Activated CD8-positive, alpha-beta memory T cell treated with anti-CD3 and anti-CD28 coated beads, Interleukin-2, amount 50 U/mL, for 1 hour (primary cell): ENCODE results near the gene ZIC2.

Experiments used
- DNase-seq: peaks from one replicate; pipeline ENCODE4 v3.0.0-alpha.2; 2020; ENCODE audit errors: extremely low read depth

Gene ZIC2

DNA sequence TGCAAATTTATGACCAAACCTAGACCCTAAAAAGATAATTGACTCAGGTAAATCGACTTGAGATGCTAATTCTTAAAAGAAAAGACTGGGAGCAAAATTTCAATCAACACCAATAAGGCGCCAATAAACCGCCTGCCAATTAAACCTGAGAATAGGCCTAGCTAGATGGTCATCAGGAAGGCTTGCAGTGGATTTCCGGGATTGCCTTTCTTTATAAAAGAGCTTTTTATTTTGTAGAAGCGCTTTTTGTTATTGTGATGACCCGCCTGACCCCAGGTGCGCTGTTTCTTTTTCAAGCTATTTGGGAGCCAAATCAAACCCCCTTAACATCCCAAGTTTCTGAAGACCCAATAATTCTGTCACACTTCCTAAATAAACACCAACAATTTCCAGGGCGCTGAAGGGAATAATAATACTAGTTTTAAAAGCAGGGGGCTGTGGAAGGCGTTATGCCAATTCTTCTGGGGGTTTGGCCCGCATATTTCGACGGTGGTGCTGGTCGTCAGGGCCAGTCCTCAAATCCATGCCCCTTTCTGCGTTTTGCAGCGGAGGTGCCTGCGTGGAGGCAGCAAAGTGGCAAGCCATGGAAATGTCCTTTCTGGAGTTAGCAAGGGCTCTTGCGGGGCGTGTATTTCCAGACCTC lies 7.2 kb upstream of the ZIC2 start:
- DNase-seq = no peak

DNA sequence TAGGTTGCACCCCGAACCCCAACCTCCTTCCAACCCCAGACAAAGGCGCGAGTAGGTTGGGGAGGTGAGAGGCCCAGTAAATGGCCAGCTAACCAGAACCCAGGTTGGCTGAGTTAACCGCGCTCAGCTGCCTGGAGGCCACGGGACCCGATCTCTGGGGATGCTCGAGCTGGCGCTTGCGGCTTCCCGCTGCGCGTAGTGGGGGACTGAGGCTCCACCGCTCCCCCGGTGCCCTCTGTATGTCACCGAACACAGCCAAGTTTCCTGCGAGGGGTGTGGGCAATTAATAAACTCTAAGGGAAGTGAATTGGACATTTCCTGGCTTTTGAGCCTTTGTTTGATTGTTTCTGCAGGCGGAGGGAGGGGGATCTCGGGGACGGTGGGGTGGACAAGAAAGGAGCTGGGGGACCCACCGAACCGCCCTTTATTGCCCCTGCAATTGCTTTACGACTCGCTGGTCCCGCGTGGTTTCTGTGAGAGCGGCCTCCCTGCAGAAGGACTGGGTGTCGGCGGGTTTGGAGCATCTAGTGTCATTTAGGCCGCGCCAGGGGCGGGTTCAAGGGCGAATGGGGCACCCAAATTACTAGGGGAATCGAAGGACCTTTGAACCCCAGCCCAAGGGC lies 6.5 kb upstream of the ZIC2 start:
- DNase-seq = no peak

DNA sequence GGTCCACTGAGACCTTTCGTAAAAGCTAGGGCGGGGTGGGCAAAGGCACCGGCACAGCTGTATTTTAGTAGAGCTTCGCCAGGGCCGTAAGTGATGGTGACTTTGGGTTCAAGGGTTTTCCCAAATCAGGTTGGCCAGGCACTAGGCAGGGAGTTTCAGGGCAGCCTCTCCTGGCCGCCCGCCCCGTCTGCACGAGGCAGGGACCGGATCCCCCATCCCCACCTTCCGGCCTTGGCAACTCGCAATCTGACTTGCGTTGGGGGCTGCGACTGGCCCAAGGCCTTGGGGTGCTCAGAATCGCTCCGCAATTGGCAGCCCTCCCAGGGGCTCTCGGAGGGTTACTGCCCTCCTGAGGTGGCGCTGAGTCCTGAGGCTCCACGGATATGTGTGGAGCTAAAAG lies 6.0 kb upstream of the ZIC2 start:
- no peak for DNase-seq

DNA sequence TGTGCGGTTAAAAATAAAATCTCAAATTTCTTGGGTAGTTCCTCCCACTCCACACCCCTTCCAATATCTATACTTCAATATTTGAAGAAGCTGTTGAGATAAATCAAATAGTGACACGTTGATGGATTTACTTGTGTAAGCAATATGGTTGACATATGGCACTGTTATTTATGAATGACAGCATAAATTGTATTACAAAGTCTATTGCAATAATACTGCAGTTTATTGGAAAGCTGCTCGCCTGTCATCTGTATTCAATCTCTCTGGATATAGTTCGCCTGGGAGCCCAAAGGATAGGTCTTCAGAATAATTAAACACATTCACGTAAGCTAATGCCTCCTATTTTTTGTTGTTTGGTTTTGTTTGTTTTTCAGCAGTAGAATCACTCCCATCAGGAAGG lies 5.0 kb upstream of the ZIC2 start:
- no peak for DNase-seq

DNA sequence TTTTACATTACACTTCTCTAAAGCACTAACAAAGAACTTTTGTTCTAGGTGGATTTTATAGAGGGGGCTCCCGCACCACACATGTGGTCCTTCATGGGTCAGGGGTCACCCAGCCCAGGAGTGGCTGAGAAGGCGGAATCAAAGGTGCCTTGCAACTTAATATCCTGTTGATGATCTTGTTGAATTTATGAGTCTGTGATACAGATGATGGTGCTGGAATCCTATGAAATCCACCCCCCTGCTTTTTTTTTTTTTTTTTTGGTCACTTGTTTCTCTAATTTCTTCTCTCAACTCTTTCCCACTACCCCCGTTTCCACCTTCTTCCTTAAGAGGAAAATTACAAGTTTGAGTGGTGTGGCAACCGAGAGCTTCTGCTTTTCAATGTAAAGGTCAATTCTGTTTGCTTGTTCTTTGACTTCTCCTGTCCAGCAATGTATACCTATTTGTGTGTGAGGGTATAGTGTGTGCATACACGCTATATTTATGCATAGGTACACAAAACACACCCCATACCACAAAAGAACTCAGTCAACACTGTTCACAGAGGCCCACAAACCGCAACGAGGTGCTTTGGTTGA lies 4.2 kb upstream of the ZIC2 start:
- no peak for DNase-seq

DNA sequence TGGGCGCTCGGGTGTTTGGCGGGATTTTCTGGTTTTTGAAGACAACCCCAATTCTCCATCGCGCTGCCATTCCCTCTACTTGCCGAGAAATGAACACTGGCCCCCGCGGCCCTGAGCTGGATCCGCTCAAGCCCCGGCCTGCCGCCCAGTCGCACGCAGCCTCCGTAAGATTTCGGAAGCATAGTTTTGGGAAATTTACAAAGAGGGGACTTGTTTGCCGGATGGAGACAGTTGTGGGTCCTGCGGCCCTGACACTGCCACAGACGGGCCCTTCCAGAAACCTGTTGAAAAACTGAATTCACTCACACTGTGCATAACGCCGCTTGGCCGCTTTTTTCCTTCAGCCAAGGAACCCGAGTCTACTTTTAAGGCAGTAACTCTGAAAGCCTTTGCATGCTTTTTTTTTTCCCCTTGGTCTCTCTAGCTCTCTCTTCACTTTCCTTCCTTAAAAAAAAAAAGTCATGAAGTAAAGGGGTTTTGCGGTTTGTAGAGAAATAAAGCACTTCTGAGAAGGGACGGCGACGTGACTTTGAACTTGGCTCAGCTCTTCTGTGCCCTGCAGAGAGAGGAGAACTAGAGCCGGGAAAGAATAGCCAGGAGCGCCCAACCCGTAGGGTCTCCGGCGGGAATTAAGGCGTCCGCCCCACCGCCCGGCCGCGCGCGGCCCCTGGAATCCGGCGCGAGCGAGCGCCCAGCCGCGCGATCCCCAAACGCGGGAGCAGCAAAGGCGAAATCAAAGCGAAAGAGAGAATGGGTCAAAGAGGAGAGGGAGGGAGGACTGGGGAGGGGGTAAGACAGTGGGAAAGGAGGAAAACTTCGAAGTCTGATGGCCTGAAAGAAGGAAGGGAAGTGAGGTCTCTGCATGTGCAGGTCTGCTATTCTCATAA lies 3.4 kb upstream of the ZIC2 start:
- DNase-seq = no peak

DNA sequence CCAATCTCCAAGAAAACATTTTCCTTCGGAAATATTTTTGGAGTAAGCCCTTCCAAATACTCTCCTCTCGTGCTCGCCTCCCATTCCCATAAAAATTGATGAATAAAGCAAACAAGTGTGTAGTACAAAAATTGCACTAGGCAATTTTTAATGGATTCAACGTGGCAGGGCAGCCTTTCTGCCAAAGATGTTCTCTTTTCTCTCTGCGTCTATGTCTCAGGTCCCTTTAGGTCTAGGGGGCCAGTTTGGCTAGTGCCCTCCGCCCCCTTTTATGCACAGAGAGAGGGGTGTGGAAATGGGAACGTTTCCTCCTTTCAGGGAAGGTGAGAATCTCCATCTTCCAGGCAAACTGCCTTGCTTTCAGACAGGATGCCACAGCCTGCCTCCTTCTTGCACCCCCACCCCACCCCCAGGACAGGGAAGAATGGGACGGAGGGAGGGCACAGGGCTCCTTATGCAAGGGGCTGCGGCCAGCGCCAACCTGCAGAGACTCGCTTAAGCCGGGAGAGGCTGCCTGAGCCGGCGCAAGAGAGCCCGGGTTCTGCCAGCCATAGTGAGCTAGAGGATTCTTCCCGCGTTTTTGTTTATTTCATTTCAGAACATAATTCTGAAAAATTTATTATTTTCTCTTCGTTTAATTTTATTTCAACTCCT lies 2.7 kb upstream of the ZIC2 start:
- DNase-seq = no peak

DNA sequence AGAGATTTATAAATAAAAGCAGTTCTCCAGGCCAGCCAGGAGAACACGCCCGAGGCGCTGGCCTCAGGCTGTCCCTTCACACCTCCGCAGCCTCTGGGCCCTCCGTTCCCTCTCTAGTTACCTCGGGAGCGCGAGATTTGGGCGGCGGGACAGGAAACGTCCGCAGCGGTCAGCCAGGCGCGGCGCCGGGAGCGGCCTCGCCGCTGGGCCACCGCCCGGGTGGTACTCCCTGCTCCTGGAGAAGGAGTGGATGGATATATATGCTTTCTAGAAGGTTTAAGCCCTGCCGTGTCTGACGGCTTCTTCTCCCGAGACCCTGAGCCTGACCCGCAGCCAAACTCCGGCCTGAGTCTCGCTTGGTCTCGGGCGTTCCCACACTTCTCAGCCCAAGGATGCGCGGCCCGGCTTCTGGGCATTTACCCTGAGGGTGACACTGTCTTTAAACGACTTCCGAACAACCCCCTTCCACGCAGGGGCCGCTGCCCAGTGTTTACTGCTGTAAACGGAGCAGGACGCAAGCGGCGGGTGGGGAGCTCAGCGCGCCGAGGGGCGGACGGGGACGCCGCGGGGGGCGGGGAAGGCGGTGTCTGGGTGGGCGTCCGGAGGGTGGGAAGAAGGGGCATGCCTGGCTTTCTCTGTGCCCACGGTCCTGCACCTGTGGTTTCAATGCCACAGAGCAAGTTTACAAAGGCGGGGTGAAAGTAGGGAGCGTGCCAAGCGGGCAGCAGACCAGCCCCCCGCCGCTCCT lies 2.0 kb upstream of the ZIC2 start:
- DNase-seq = no peak

DNA sequence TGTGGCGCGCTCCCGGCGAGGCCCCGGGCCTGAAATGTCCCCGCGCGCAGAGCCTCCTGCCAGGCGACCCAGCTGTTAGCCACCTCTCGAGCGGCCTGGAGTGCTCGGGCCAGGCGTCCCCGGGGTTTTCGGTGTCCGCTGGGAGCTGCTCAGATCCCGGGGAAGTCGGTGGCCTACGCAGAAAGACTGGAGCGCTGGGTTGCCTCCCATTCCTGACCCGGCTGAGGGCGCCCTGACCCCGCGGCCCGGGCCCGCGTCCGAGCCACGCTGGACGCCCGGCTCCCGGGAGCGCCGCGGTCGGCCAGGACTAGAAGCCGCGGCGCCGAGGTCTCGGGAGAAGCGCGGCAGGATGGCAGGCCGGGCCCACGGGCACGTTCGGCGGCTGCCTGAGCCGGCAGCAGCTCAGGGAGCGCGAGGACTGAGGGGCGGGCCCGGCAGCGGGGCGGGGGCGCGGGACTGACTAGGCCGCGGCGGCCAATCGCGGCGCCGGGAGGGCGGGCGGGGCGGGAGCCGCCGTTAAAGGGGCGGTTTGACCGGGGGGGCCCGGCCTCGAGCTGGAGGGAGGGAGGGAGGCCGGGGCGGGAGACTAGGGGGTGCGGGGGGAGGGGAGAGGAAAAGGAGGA lies 1.3 kb upstream of the ZIC2 start:
- no peak for DNase-seq

DNA sequence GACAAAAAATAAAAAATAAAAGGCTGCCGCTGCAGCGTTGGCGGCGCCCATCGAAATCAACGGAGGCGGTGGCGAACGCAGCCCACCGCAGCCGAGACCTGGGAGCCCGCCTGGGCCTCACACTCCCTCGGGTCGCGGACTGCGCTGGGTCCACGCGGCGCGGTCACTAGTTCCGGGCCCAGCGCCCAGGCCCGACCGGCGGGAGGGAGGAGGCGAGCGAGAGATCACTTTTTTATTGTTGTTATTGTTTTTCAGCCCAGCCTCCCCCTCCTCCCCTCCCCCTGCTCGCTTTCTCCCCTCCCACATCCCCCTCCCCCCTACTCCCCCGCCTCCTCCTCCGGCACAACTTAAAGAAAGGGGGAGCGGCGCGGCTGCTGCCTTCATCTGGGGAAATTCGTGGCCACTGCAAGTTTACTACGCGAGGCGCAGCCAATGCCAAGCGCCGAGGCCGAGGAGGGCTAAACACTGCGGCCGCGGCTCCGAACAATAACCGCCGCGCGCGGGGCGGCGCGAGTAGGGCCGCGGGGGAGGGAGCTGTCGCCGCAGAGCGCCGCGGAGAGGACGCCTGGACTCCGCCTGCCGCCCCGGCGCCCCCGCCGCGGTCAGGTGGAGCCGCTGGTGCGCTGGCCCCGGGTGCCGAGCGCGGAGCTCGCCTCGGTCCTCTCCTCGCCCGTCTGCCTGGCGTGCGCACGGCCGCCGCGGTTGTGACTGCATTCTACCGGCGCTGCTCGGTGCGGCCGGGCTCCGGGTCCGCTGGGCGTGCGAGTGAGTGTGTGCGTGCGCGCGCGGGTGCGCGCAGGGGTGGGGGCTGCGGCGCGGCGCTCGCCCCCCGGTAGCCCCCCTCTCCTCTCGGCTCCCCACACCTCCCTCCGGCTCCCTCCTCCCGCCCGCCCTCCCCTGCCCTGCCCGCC lies 505 bp upstream of the ZIC2 start:
- DNase-seq = no peak

DNA sequence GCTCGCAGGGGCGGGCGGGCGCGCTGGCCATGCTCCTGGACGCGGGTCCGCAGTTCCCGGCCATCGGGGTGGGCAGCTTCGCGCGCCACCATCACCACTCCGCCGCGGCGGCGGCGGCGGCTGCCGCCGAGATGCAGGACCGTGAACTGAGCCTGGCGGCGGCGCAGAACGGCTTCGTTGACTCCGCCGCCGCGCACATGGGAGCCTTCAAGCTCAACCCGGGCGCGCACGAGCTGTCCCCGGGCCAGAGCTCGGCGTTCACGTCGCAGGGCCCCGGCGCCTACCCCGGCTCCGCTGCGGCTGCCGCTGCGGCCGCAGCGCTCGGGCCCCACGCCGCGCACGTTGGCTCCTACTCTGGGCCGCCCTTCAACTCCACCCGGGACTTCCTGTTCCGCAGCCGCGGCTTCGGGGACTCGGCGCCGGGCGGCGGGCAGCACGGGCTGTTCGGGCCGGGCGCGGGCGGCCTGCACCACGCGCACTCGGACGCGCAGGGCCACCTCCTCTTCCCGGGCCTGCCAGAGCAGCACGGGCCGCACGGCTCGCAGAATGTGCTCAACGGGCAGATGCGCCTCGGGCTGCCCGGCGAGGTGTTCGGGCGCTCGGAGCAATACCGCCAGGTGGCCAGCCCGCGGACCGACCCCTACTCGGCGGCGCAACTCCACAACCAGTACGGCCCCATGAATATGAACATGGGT lies 599 bp downstream of the ZIC2 start:
- no peak for DNase-seq

DNA sequence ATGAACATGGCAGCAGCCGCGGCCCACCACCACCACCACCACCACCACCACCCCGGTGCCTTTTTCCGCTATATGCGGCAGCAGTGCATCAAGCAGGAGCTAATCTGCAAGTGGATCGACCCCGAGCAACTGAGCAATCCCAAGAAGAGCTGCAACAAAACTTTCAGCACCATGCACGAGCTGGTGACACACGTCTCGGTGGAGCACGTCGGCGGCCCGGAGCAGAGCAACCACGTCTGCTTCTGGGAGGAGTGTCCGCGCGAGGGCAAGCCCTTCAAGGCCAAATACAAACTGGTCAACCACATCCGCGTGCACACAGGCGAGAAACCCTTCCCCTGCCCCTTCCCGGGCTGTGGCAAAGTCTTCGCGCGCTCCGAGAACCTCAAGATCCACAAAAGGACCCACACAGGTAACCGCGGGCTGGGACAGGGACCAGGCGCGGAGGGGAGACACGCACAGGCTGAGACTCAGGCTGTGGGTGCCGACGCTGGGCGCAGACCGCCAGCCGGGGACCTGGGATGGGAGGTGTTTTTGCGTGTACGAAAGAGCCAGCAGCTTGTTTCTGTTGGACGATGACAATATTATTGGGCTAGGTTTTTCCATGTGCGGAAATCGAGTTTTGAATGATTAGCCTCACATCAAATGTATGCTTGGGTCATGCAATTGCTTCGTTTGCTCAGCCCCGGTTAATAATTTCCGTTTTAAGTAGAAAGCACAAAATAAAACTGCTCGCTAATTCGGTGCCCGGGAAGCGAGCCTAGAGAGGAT lies 1.3 kb downstream of the ZIC2 start:
- DNase-seq = no peak

DNA sequence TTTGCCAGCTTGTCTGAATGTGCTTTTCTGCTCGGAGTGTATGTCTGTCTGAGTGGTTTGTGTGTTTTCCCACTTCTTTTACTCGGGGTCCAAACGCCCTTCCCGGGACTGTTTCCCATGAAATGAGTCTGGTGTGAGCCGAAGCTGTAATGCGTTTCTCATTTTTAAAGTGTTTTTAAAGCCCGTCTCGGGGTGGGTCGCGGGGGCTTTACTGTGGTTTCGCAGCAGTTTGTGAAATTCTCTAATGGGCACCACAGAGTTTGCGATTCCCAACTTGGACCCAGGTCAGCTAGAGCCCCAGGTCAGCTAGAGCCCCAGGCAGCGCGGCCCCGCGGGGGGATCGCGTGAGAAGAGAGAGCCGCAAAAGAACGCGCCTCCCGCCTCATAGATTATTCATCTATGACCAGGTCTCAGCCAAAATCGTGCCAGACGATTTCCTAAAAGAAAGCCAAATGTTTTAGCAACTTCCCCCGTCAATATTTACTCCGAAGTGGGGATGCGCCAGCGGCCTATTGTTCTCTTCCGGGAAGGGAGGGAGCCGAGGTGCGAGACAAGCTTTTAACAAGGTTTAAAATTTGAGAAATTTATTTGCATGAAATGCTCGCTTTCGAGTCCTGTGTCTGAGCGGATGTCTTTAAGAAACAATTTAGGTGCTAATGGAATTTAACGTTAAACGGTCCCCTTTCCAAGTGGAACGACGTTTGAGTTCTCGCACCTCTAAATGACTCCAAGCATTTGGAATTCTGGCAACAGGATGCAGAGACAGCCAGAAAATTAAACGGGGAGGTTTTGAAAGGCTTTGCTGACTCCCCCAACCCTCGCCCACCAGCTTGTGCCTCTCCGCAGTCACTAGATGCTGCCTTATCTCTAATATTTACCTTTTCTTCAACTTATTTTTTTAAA lies 2.2 kb downstream of the ZIC2 start:
- no peak for DNase-seq

DNA sequence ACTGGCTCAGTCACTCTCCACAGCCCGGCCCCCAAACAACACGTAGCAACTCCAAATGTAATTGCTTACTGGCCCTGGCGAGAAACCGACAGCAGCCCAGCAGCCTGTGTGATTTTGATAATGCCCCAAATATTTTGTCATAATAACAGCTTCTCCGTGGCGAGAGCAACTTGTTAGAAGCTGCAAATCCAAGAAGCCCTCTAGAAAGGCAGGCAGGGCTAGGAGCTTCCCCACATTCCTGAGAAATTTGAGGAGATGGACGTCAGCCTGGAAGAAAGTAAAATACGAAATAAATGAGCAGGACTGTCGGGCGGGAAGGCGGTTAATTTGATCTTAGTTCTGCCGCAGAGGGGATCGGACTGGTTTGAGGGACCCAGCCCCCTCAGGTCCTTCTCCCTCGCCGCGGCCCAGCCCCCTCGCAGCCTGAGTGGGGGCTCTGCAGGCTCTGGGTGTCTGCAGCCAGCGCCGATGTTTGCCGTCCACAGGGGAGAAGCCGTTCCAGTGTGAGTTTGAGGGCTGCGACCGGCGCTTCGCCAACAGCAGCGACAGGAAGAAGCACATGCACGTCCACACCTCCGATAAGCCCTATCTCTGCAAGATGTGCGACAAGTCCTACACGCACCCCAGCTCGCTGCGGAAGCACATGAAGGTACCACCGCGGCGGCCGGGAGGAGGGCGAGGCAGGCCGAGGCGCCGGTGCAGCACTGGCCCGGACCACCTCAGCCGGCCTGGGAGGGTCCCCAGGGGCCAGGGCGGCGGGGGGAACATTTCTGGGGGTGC lies 3.1 kb downstream of the ZIC2 start:
- no peak for DNase-seq

DNA sequence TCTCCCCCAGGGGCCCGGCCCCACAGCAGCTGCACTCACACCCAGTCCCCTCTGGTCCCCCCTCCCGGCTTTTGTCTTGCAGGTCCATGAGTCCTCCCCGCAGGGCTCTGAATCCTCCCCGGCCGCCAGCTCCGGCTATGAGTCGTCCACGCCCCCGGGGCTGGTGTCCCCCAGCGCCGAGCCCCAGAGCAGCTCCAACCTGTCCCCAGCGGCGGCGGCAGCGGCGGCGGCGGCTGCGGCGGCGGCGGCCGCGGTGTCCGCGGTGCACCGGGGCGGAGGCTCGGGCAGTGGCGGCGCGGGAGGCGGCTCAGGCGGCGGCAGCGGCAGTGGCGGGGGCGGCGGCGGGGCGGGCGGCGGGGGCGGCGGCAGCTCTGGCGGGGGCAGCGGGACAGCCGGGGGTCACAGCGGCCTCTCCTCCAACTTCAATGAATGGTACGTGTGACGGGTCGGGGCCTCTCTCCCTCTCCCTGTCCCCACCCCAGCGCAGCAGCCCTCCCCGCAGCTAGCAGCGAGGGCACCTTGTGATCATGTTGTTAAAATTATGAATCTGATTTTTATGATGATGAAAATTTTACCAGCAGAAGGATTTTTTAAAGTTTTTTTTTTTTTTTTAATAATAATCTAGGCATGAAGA lies 3.8 kb downstream of the ZIC2 start:
- no peak for DNase-seq

DNA sequence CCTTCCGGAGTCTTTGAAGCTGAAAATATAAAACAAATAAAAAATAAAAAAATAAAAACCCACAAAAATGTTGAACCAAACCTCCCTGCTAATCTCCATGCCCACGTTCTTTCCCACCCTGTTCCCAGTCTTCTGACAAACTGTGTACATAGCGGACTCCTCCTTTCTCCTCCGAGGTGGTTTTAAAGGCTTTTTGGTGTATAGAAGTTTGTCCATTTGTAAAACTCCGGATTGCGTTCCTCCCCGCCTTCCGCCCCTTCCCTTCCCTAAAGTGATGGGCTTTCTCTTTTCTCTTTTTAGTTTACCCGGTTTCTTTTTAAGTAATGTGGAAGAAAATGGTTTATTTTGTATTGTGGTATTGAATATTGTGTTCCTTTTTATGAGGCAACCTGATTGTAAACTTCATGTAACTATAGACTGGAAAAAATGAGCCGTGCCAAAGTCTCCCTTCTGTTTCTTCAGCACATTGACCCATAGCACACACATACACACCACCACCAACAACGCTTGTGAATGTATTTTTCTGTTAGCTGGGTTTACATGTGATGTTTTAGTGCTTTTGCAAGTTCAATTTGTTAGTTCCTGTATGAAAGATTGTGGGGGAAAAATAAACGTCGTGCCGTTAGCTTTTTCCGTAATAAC lies 4.4 kb downstream of the ZIC2 start:
- DNase-seq = no peak
